ENCODE results near the gene PRKAG2.

- TF ChIP-seq GATA3 (IDR thresholded peaks at IDR 0.05; ENCODE audit: low read depth, low read length) (no peak), GATA2 (IDR thresholded peaks at IDR 0.05; ENCODE audit: low read depth, low read length) (no peak)
Measured at GRCh38 chr7:151681726-151682125, 195.2 kb downstream of the PRKAG2 start.

All from SH-SY5Y (cell line).